Activated CD4-positive, alpha-beta T cell treated with anti-CD3 and anti-CD28 coated beads for 36 hours (primary cell): ENCODE measurements around the gene FSHR. TPM values are rescaled to one million over a fixed set of nuclear protein-coding genes. Genes with fewer than 3 reads are reported as not detected.

Experiments
- ATAC-seq: fragments of 200-7000 bp; cut with Tn5 transposase; one replicate; pipeline ENCODE4 v1.10.0; 2021; ENCODE audit warnings: mild to moderate bottlenecking, moderate library complexity
- CTCF ChIA-PET: fragments of 350-600 bp; sonication (Branson Sonifier 250); formaldehyde crosslinking; loops from one replicate; lab custom pipeline; 2021; ENCODE audit warnings: antibody characterized with exemption; lab: Charles Lee
- POLR2A ChIA-PET: fragments of 350-600 bp; sonication (Branson Sonifier 250); formaldehyde crosslinking; loops from one replicate; lab custom pipeline; 2021; ENCODE audit warnings: antibody characterized with exemption, inconsistent platforms; lab: Charles Lee
- DNase-seq: peaks from one replicate; pipeline ENCODE4 v3.0.0-alpha.2; 2020
- H3K27ac Mint-ChIP-seq: one replicate; pipeline ENCODE4 v1.8.0; 2021; ENCODE audit warnings: mixed read lengths
- H3K27me3 Mint-ChIP-seq: one replicate; pipeline ENCODE4 v1.8.0; 2021; ENCODE audit warnings: mixed read lengths
- H3K36me3 Mint-ChIP-seq: one replicate; pipeline ENCODE4 v1.8.0; 2021; ENCODE audit warnings: low read depth, mixed read lengths
- H3K4me1 Mint-ChIP-seq: one replicate; pipeline ENCODE4 v1.8.0; 2021; ENCODE audit warnings: mixed read lengths
- H3K4me3 Mint-ChIP-seq: one replicate; pipeline ENCODE4 v1.8.0; 2021; ENCODE audit warnings: mild to moderate bottlenecking, moderate library complexity, mixed read lengths
- H3K9me3 Mint-ChIP-seq: one replicate; pipeline ENCODE4 v1.8.0; 2021; ENCODE audit warnings: low read depth, mixed read lengths
- intact Hi-C, 2 experiments: fragments of 100-400 bp; cut with DNase I in 1 of 2; cut with micrococcal nuclease in 1 of 2; formaldehyde crosslinking; loops; one replicate each; pipeline versions ENCODE4 v1.14.2 to v1.15.1; 2022 to 2024; cut with DNase I, micrococcal nuclease
- total RNA-seq, 2 experiments: library from RNA; stranded (reverse); gene quantifications; one replicate each; pipeline ENCODE4 v1.2.3, GENCODE V29; 2021

Gene FSHR
- total RNA-seq, 2 experiments from 2014 or later = not detected

- no peak for DNase-seq
- Mint-ChIP-seq H3K4me1 (no peaks in the 10 kb centered on the region), H3K27ac (no peak overlapping the region), H3K9me3 (no peaks in the 10 kb centered on the region), H3K36me3 (no peaks in the 10 kb centered on the region), H3K27me3 (peaks cover 3% of the 10 kb centered on the region), H3K4me3 (no peak overlapping the region)
- intact Hi-C loops = no loop called here
- CTCF ChIA-PET = interaction anchor here (0.8 kb wide), 1 partner anchor 713 kb away, joined by 4 read pairs; no protein-coding TSS in a partner anchor
- POLR2A ChIA-PET = interaction anchor here (0.7 kb wide), 1 partner anchor 16 kb away, joined by 4 read pairs; no protein-coding TSS in a partner anchor
- no peak for ATAC-seq
Measured at GRCh38 chr2:48952614-48953013, 201.7 kb downstream of the FSHR start.

- ATAC-seq = no peak
- intact Hi-C loops = no loop called here
- Mint-ChIP-seq H3K9me3 (no peaks in the 10 kb centered on the region), H3K27ac (no peak overlapping the region), H3K36me3 (no peaks in the 10 kb centered on the region), H3K4me1 (no peaks in the 10 kb centered on the region), H3K4me3 (no peak overlapping the region), H3K27me3 (no peaks in the 10 kb centered on the region)
- POLR2A ChIA-PET = interaction anchor here (0.7 kb wide), 1 partner anchor 16 kb away, joined by 4 read pairs; no protein-coding TSS in a partner anchor
- CTCF ChIA-PET = interaction anchor here (0.8 kb wide), 1 partner anchor 713 kb away, joined by 4 read pairs; no protein-coding TSS in a partner anchor
- DNase-seq = no peak
Measured at GRCh38 chr2:48952143-48952542, 202.2 kb downstream of the FSHR start.

- Mint-ChIP-seq H3K9me3 (no peaks in the 10 kb centered on the region), H3K4me3 (no peak overlapping the region), H3K36me3 (no peaks in the 10 kb centered on the region), H3K4me1 (no peaks in the 10 kb centered on the region), H3K27ac (no peak overlapping the region), H3K27me3 (peaks cover 1% of the 10 kb centered on the region)
- ChIA-PET CTCF (interaction anchor here (1.1 kb wide), 1 partner anchor 1454 kb away, joined by 3 read pairs; no protein-coding TSS in a partner anchor), POLR2A (no interaction called here)
- DNase-seq (no peak), ATAC-seq (no peak)
- intact Hi-C loops = loop anchor here in 1 of 2 experiments (5.0 kb wide), 1 partner anchor 1194 kb away; no protein-coding TSS in a partner anchor
Measured at GRCh38 chr2:48948400-48949125, 205.8 kb downstream of the FSHR start.

- Mint-ChIP-seq H3K27me3 (peaks cover 1% of the 10 kb centered on the region), H3K36me3 (no peaks in the 10 kb centered on the region), H3K9me3 (no peaks in the 10 kb centered on the region), H3K4me1 (no peaks in the 10 kb centered on the region), H3K4me3 (no peak overlapping the region), H3K27ac (no peak overlapping the region)
- DNase-seq = peak; percentile 50
- ATAC-seq = peak; percentile 78
- ChIA-PET POLR2A (no interaction called here), CTCF (interaction anchor here (0.6 to 2.0 kb wide), 9 partner anchors 13 to 1545 kb away, joined by 3 to 16 read pairs (median 4); no protein-coding TSS in a partner anchor)
- intact Hi-C loops = loop anchor here (1.0 to 5.0 kb wide), 5 partner anchors 544 to 1546 kb away; no protein-coding TSS in a partner anchor
Measured at GRCh38 chr2:48946449-48947048, 207.8 kb downstream of the FSHR start.

DNA sequence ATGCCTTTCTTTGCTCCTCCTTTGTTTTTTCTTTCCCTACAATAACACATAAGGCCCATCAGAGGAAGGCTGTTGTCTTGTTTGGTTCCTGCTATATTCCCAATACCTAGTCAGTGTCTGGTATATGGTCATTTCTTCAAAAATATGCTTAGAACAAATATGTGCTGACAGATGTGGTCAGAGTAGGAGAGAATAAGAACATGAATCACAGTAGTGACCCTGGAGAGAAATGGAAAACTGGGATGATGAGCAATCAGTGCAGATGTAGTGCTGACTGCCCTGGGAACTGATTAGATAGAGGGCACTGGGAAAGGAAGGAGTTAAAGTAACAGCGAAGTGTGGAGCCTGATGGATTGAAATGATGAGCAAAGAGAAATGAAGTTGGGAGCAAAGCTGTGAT lies 209.4 kb downstream of the FSHR start:
- ChIA-PET POLR2A (no interaction called here), CTCF (interaction anchor here (0.5 to 2.0 kb wide), 3 partner anchors 405 to 1547 kb away, joined by 3 to 16 read pairs (median 8); no protein-coding TSS in a partner anchor)
- Mint-ChIP-seq H3K4me3 (no peak overlapping the region), H3K27ac (no peak overlapping the region), H3K36me3 (no peaks in the 10 kb centered on the region), H3K27me3 (peaks cover 1% of the 10 kb centered on the region), H3K9me3 (no peaks in the 10 kb centered on the region), H3K4me1 (no peaks in the 10 kb centered on the region)
- intact Hi-C loops = loop anchor here in 1 of 2 experiments (5.0 kb wide), 1 partner anchor 1197 kb away; no protein-coding TSS in a partner anchor
- DNase-seq (no peak), ATAC-seq (no peak)

GRCh38 chr2:48943436-48943835 lies 210.9 kb downstream of the FSHR start:
- Mint-ChIP-seq H3K9me3 (no peaks in the 10 kb centered on the region), H3K27ac (no peak overlapping the region), H3K4me3 (no peak overlapping the region), H3K4me1 (no peaks in the 10 kb centered on the region), H3K36me3 (no peaks in the 10 kb centered on the region), H3K27me3 (peaks cover 3% of the 10 kb centered on the region)
- intact Hi-C loops = no loop called here
- DNase-seq = no peak
- POLR2A ChIA-PET = no interaction called here
- CTCF ChIA-PET = interaction anchor here (0.6 kb wide), 1 partner anchor 876 kb away, joined by 4 read pairs; no protein-coding TSS in a partner anchor
- no peak for ATAC-seq

GRCh38 chr2:48941908-48942307 lies 212.4 kb downstream of the FSHR start:
- no peaks in the 10 kb centered on the region for H3K4me1 Mint-ChIP-seq
- no peak overlapping the region for H3K4me3 Mint-ChIP-seq
- intact Hi-C loops = no loop called here
- ChIA-PET CTCF (no interaction called here), POLR2A (no interaction called here)
- H3K9me3 Mint-ChIP-seq = no peaks in the 10 kb centered on the region
- H3K36me3 Mint-ChIP-seq = no peaks in the 10 kb centered on the region
- no peak for ATAC-seq
- H3K27me3 Mint-ChIP-seq = peaks cover 4% of the 10 kb centered on the region
- H3K27ac Mint-ChIP-seq = no peak overlapping the region
- DNase-seq = no peak

DNA sequence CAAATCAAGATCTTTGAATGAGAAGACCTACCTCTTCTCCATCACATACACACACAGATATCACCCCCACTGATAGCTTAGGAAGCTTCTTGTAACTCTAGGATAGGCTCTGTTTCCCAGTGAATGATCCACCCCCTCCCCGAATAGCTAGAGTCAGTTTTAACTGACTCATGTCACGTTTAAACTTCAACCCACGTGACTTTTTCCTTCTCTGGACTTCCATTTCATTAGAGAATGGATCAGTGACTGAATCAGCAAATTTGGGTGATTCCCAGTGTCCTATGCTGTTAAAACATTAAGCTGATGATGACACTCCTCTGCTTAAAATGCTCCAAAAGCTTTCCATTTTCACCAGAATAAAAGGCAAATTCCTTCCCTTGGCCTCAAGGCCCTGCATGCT lies 212.9 kb downstream of the FSHR start:
- Mint-ChIP-seq H3K27me3 (peaks cover 3% of the 10 kb centered on the region), H3K4me1 (no peaks in the 10 kb centered on the region), H3K27ac (no peak overlapping the region), H3K36me3 (no peaks in the 10 kb centered on the region), H3K4me3 (no peak overlapping the region), H3K9me3 (no peaks in the 10 kb centered on the region)
- CTCF ChIA-PET = interaction anchor here (0.6 kb wide), 1 partner anchor 15 kb away, joined by 3 read pairs; no protein-coding TSS in a partner anchor
- intact Hi-C loops = no loop called here
- POLR2A ChIA-PET = no interaction called here
- DNase-seq = no peak
- no peak for ATAC-seq

DNA sequence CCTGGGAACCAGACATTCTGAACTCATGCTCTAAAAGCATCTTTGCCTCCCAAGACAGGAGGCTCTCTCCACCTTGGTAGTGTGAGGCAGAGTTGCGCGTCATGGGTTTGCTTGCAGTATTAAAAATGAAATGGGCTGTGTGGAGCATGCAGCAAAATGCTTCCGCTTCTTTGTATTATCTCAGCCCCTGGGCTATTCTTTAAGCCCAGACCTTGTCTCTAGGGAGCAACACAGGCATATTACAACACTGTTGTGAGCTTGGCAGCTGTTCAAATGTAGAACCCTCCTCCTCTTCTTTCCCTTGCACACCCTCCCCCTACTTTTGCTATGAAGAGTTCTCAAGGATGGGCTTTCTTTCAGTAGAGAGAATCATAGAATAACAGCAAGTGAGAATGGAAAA lies 213.7 kb downstream of the FSHR start:
- CTCF ChIA-PET = no interaction called here
- H3K4me3 Mint-ChIP-seq = no peak overlapping the region
- H3K27ac Mint-ChIP-seq = no peak overlapping the region
- intact Hi-C loops = no loop called here
- H3K4me1 Mint-ChIP-seq = no peaks in the 10 kb centered on the region
- H3K36me3 Mint-ChIP-seq = no peaks in the 10 kb centered on the region
- H3K9me3 Mint-ChIP-seq = no peaks in the 10 kb centered on the region
- H3K27me3 Mint-ChIP-seq = peaks cover 6% of the 10 kb centered on the region
- DNase-seq (no peak), ATAC-seq (no peak)
- POLR2A ChIA-PET = no interaction called here

DNA sequence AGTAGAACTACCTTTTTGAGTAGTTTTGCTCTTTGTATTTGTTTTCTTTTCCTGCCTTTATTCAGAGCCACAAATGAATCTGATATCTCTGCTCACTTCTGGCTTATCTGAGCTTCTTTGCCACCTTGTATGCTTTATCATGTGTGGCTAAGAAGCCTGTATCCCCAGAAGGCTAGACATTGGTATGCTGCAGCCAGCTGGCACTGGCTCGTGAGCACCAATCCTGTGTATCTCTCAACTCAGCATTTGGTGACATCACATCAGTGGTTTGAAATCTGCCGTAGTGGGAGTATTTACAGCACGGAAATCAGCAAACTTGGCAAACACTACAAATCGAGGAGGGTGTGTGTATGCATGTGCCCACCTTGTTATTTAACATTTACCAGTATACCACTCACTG lies 215.1 kb downstream of the FSHR start:
- peaks cover 6% of the 10 kb centered on the region for H3K27me3 Mint-ChIP-seq
- intact Hi-C loops = no loop called here

DNA sequence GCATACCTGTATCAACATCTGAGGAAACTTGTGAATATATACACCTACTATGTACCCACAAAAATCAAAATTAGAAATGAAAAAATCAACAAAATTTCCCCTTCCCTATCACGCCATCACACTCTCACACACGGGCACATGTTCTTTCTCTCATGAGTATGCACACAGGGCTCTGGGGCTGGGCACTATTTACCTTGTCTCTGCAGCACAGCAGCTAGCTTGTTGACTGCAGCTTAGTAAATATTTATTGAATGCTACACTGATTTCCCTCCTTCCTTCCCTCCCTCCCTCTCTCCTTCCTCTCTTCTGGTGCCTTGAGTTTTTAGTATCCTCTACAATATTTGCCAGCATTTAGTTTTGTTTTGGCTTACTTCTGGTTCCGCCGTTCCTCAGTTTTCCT lies 216.1 kb downstream of the FSHR start:
- ATAC-seq (no peak), DNase-seq (no peak)
- ChIA-PET POLR2A (no interaction called here), CTCF (no interaction called here)
- intact Hi-C loops = no loop called here
- Mint-ChIP-seq H3K27ac (no peak overlapping the region), H3K9me3 (no peaks in the 10 kb centered on the region), H3K4me3 (no peak overlapping the region), H3K27me3 (peaks cover 6% of the 10 kb centered on the region), H3K36me3 (no peaks in the 10 kb centered on the region), H3K4me1 (no peaks in the 10 kb centered on the region)

More for the DNA sequence above, 215.1 kb downstream of the FSHR start:
- POLR2A ChIA-PET = no interaction called here
- Mint-ChIP-seq H3K4me3 (no peak overlapping the region), H3K9me3 (no peaks in the 10 kb centered on the region), H3K27ac (no peak overlapping the region), H3K4me1 (no peaks in the 10 kb centered on the region), H3K36me3 (no peaks in the 10 kb centered on the region)
- CTCF ChIA-PET = no interaction called here
- ATAC-seq = no peak
- no peak for DNase-seq
